ENCODE data around the gene WDFY4. TPM values are rescaled to one million over a fixed set of nuclear protein-coding genes. Genes with fewer than 3 reads are reported as not detected.

Gene WDFY4
- polyA plus RNA-seq, 1 of the 3 experiments (the other 2 are of a cell fraction): not detected

- TF ChIP-seq, protein P1, sequence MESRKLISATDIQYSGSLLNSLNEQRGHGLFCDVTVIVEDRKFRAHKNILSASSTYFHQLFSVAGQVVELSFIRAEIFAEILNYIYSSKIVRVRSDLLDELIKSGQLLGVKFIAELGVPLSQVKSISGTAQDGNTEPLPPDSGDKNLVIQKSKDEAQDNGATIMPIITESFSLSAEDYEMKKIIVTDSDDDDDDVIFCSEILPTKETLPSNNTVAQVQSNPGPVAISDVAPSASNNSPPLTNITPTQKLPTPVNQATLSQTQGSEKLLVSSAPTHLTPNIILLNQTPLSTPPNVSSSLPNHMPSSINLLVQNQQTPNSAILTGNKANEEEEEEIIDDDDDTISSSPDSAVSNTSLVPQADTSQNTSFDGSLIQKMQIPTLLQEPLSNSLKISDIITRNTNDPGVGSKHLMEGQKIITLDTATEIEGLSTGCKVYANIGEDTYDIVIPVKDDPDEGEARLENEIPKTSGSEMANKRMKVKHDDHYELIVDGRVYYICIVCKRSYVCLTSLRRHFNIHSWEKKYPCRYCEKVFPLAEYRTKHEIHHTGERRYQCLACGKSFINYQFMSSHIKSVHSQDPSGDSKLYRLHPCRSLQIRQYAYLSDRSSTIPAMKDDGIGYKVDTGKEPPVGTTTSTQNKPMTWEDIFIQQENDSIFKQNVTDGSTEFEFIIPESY (IDR thresholded peaks at IDR 0.05; ENCODE audit: borderline replicate concordance, low read depth): no peak
- no peak for TF ChIP-seq FOSL2 (IDR thresholded peaks at IDR 0.05; ENCODE audit: borderline replicate concordance, low read depth)
Measured at GRCh38 chr10:48731654-48732053, 47.0 kb downstream of the WDFY4 start (continued).

GRCh38 chr10:48733329-48733728 lies 48.7 kb downstream of the WDFY4 start:
- Histone ChIP-seq H2AFZ (ENCODE audit: low read depth) (no peak overlapping the region), H3K4me1 (ENCODE audit: control insufficient read depth in 1 of 2, insufficient read depth in 2 of 2, low read depth in 1 of 2, low read length in 1 of 2) (no peaks in the 10 kb centered on the region), H3K27ac (ENCODE audit: low read depth in 2 of 2, low read length in 1 of 2) (no peak overlapping the region), H3K9me3 (no peaks in the 10 kb centered on the region), H3K9ac (no peak overlapping the region), H4K20me1 (ENCODE audit: insufficient read depth) (no peaks in the 10 kb centered on the region), H3K4me3 (ENCODE audit: low read depth in 2 of 2, low read length in 1 of 2) (no peak overlapping the region), H3K27me3 (ENCODE audit: insufficient read depth) (no peaks in the 10 kb centered on the region), H3K9me2 (no peaks in the 10 kb centered on the region), H3K36me3 (replicated peaks in 1 of 2; ENCODE audit: control insufficient read depth in 1 of 2, insufficient read depth in 2 of 2, low read length in 1 of 2) (no peaks in the 10 kb centered on the region), H3K79me2 (ENCODE audit: insufficient read depth) (no peaks in the 10 kb centered on the region), H3F3A (replicated peaks; ENCODE audit: insufficient read depth) (no peaks in the 10 kb centered on the region), H3K4me2 (no peak overlapping the region)
- WGBS (ENCODE audit: low lambda C conversion rate): 13% methylated on average over 1 of the region's 1 CpG
- DNase-seq: no peak
- ChIA-PET CTCF (no interaction called here), POLR2A (no interaction called here)
- no peak for TF ChIP-seq FOXM1 (IDR thresholded peaks at IDR 0.05; ENCODE audit: low read depth)
- TF ChIP-seq TCF12 (IDR thresholded peaks at IDR 0.05): no peak
- TF ChIP-seq, protein P2, sequence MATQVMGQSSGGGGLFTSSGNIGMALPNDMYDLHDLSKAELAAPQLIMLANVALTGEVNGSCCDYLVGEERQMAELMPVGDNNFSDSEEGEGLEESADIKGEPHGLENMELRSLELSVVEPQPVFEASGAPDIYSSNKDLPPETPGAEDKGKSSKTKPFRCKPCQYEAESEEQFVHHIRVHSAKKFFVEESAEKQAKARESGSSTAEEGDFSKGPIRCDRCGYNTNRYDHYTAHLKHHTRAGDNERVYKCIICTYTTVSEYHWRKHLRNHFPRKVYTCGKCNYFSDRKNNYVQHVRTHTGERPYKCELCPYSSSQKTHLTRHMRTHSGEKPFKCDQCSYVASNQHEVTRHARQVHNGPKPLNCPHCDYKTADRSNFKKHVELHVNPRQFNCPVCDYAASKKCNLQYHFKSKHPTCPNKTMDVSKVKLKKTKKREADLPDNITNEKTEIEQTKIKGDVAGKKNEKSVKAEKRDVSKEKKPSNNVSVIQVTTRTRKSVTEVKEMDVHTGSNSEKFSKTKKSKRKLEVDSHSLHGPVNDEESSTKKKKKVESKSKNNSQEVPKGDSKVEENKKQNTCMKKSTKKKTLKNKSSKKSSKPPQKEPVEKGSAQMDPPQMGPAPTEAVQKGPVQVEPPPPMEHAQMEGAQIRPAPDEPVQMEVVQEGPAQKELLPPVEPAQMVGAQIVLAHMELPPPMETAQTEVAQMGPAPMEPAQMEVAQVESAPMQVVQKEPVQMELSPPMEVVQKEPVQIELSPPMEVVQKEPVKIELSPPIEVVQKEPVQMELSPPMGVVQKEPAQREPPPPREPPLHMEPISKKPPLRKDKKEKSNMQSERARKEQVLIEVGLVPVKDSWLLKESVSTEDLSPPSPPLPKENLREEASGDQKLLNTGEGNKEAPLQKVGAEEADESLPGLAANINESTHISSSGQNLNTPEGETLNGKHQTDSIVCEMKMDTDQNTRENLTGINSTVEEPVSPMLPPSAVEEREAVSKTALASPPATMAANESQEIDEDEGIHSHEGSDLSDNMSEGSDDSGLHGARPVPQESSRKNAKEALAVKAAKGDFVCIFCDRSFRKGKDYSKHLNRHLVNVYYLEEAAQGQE (IDR thresholded peaks at IDR 0.05; ENCODE audit: low read depth, low read length): no peak
- no peak for TF ChIP-seq FOXJ3 (CRISPR knock-in tag; IDR thresholded peaks at IDR 0.05)
- no peak for TF ChIP-seq MEF2A (IDR thresholded peaks at IDR 0.05; ENCODE audit: borderline replicate concordance, low read depth)
- no peak for TF ChIP-seq NFIC (IDR thresholded peaks at IDR 0.05; ENCODE audit: borderline replicate concordance)
- TF ChIP-seq USF2 (IDR thresholded peaks at IDR 0.05; ENCODE audit: borderline replicate concordance, low read depth, low read length): no peak
- no peak for TF ChIP-seq NRF1 (IDR thresholded peaks at IDR 0.05; ENCODE audit: low read depth, low read length)
- no peak for TF ChIP-seq GATA2 (CRISPR knock-in tag; IDR thresholded peaks at IDR 0.05)
- no peak for TF ChIP-seq POLR2AphosphoS5 (IDR thresholded peaks at IDR 0.05; ENCODE audit: low read depth, low read length)
